H9 (cell line): Measurements from ENCODE around the gene BCAS1. TPM values are rescaled to one million over a fixed set of nuclear protein-coding genes. Genes with fewer than 3 reads are reported as not detected.

Experiments
- DNase-seq: peaks from one replicate; pipeline ENCODE4 v3.0.0-alpha.2; 2017
- H2AFZ ChIP-seq: one replicate; pipeline ENCODE4 v1.6.1; 2013; ENCODE audit warnings: mild to moderate bottlenecking, low read length, control low read depth, moderate library complexity
- H2AK5ac ChIP-seq: 2 replicates; pipeline ENCODE4 v1.6.1; 2013; ENCODE audit warnings: low read length, control low read depth, mixed read lengths; ENCODE audit not compliant: insufficient read length
- H2BK120ac ChIP-seq: one replicate; pipeline ENCODE4 v1.6.1; 2013; ENCODE audit warnings: low read depth, mild to moderate bottlenecking, low read length, control low read depth, inconsistent platforms; ENCODE audit not compliant: poor library complexity, severe bottlenecking
- H2BK12ac ChIP-seq: 2 replicates; pipeline ENCODE4 v1.6.1; 2013; ENCODE audit warnings: low read length, control low read depth, mixed read lengths, low read depth; ENCODE audit not compliant: insufficient read length
- H2BK15ac ChIP-seq: 2 replicates; pipeline ENCODE4 v1.6.1; 2013; ENCODE audit warnings: low read depth, low read length, control low read depth
- H2BK20ac ChIP-seq: one replicate; pipeline ENCODE4 v1.6.1; 2013; ENCODE audit warnings: low read depth, mild to moderate bottlenecking, low read length, control low read depth, inconsistent platforms; ENCODE audit not compliant: poor library complexity, severe bottlenecking
- H2BK5ac ChIP-seq: 2 replicates; pipeline ENCODE4 v1.6.1; 2013; ENCODE audit warnings: low read length, control low read depth, mixed read lengths; ENCODE audit not compliant: insufficient read length
- H3K14ac ChIP-seq: 2 replicates; pipeline ENCODE4 v1.6.1; 2013; ENCODE audit warnings: low read length, control low read depth; ENCODE audit not compliant: insufficient read depth
- H3K18ac ChIP-seq: 2 replicates; pipeline ENCODE4 v1.6.1; 2013; ENCODE audit warnings: low read depth, mild to moderate bottlenecking, mixed read lengths, low read length, control low read depth; ENCODE audit not compliant: insufficient read length
- H3K23ac ChIP-seq: 2 replicates; pipeline ENCODE4 v1.6.1; 2013; ENCODE audit warnings: low read length, control low read depth, mixed read lengths, low read depth; ENCODE audit not compliant: insufficient read length
- H3K23me2 ChIP-seq: 2 replicates; pipeline ENCODE4 v1.6.1; 2013; ENCODE audit warnings: low read depth, mild to moderate bottlenecking, mixed read lengths, low read length, control low read depth; ENCODE audit not compliant: insufficient read length, poor library complexity, severe bottlenecking
- H3K27ac ChIP-seq: 2 replicates; pipeline ENCODE4 v1.5.1; 2013; ENCODE audit warnings: low read length, control low read depth, mixed read lengths, low read depth; ENCODE audit not compliant: insufficient read length
- H3K27me3 ChIP-seq: 2 replicates; pipeline ENCODE4 v1.6.1; 2013; ENCODE audit warnings: low read length, control low read depth, inconsistent platforms; ENCODE audit not compliant: insufficient read depth
- H3K4ac ChIP-seq: 2 replicates; pipeline ENCODE4 v1.6.1; 2013; ENCODE audit warnings: low read depth, mild to moderate bottlenecking, control low read depth, inconsistent platforms, low read length, moderate library complexity
- H3K4me1 ChIP-seq: 2 replicates; pipeline ENCODE4 v1.6.1; 2013; ENCODE audit warnings: low read length, control low read depth, inconsistent platforms; ENCODE audit not compliant: insufficient read depth
- H3K4me2 ChIP-seq: 2 replicates; pipeline ENCODE4 v1.6.1; 2013; ENCODE audit warnings: low read length, control low read depth, mixed read lengths; ENCODE audit not compliant: insufficient read length, insufficient read depth
- H3K56ac ChIP-seq: 2 replicates; pipeline ENCODE4 v1.6.1; 2013; ENCODE audit warnings: low read depth, mild to moderate bottlenecking, mixed read lengths, low read length, control low read depth; ENCODE audit not compliant: insufficient read length
- H3K79me1 ChIP-seq: 2 replicates; pipeline ENCODE4 v1.6.1; 2013; ENCODE audit warnings: low read depth, mild to moderate bottlenecking, moderate library complexity, low read length, control low read depth, inconsistent platforms; ENCODE audit not compliant: insufficient read depth, poor library complexity, severe bottlenecking
- H3K79me2 ChIP-seq: 2 replicates; pipeline ENCODE4 v1.6.1; 2013; ENCODE audit warnings: low read length, control low read depth, inconsistent platforms; ENCODE audit not compliant: insufficient read depth
- H3K9ac ChIP-seq: 2 replicates; pipeline ENCODE4 v1.6.1; 2013; ENCODE audit warnings: low read length, control low read depth, mixed read lengths; ENCODE audit not compliant: insufficient read length; ENCODE audit errors: extremely low read depth
- H3K9me3 ChIP-seq: one replicate; pipeline ENCODE4 v1.6.1; 2013; ENCODE audit warnings: low read depth, low read length, inconsistent platforms; ENCODE audit not compliant: control insufficient read depth
- H3T11ph ChIP-seq: one replicate; pipeline ENCODE4 v1.6.1; 2013; ENCODE audit warnings: mild to moderate bottlenecking, low read length, control low read depth, inconsistent platforms
- H4K20me1 ChIP-seq: one replicate; pipeline ENCODE4 v1.6.1; 2013; ENCODE audit not compliant: control insufficient read depth, insufficient read length, insufficient read depth
- H4K5ac ChIP-seq: 2 replicates; pipeline ENCODE4 v1.6.1; 2013; ENCODE audit warnings: low read depth, mild to moderate bottlenecking, mixed read lengths, low read length, control low read depth; ENCODE audit not compliant: insufficient read length
- H4K8ac ChIP-seq: replicated peaks from 2 replicates; pipeline ENCODE4 v1.6.1; 2013; ENCODE audit warnings: low read length, control low read depth, mixed read lengths, low read depth; ENCODE audit not compliant: insufficient read length
- H4K91ac ChIP-seq: 2 replicates; pipeline ENCODE4 v1.6.1; 2013; ENCODE audit warnings: low read depth, mild to moderate bottlenecking, moderate library complexity, mixed read lengths, low read length, control low read depth; ENCODE audit not compliant: insufficient read length
- H3K27ac Mint-ChIP-seq, 3 experiments: 2 replicates in 2 of 3; 3 replicates in 1 of 3; pipeline ENCODE4 v1.8.0; 2020 to 2021; ENCODE audit warnings: mixed read lengths in 3 of 3, mild to moderate bottlenecking in 1 of 3, moderate library complexity in 1 of 3
- H3K27me3 Mint-ChIP-seq: 2 replicates; pipeline ENCODE4 v1.8.0; 2021; ENCODE audit warnings: low read depth, mild to moderate bottlenecking, moderate library complexity, mixed read lengths
- H3K36me3 Mint-ChIP-seq, 3 experiments: 2 replicates in 2 of 3; 3 replicates in 1 of 3; pipeline ENCODE4 v1.8.0; 2020 to 2021; ENCODE audit warnings: low read depth in 3 of 3, mixed read lengths in 3 of 3; ENCODE audit not compliant: insufficient read depth in 1 of 3
- H3K4me1 Mint-ChIP-seq, 2 experiments: 2 replicates each; pipeline ENCODE4 v1.8.0; 2020; ENCODE audit warnings: mixed read lengths in 2 of 2
- H3K4me3 Mint-ChIP-seq, 2 experiments: 2 replicates in 1 of 2; 3 replicates in 1 of 2; pipeline ENCODE4 v1.8.0; 2020 to 2021; ENCODE audit warnings: mild to moderate bottlenecking in 2 of 2, mixed read lengths in 2 of 2, moderate library complexity in 1 of 2
- H3K9me3 Mint-ChIP-seq, 2 experiments: 2 replicates in 1 of 2; 3 replicates in 1 of 2; pipeline ENCODE4 v1.8.0; 2020; ENCODE audit warnings: mild to moderate bottlenecking in 2 of 2, mixed read lengths in 2 of 2, moderate library complexity in 1 of 2
- total RNA-seq: library from RNA; stranded (reverse); gene quantifications from 2 replicates; pipeline ENCODE4 v1.2.1, GENCODE V29; 2021
- TF ChIP-seq, protein P1 (sequence below): fragments of 200-600 bp; sonication (generic); conservative IDR thresholded peaks from 3 replicates; pipeline ENCODE4 v1.8.0; 2021; ENCODE audit warnings: antibody characterized with exemption, mild to moderate bottlenecking

The BCAS1 gene
- total RNA-seq, 1 experiment from 2014 or later: 0.15 TPM

DNA sequence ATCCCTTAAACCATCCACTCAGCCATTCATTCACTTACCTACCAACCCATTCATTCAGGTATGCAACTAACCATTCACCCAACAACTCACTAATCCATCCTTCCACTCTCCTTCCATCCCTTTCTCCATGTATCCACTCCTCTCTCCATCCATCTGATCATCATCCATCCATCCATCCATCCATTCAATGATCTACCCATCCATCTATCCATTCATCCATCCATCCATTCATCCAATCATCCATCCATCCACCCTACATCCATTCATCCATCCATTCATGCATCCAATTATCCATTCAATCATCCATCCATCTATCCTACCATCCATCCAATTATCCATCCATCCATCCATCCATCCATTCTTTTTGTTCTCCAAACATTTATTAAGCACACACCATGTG is 13.8 kb upstream of the BCAS1 start:
- Histone ChIP-seq H3K9ac (no peak overlapping the region), H3K4ac (no peak overlapping the region), H3K56ac (no peak overlapping the region), H3K4me1 (no peaks in the 10 kb centered on the region), H4K8ac (no peak overlapping the region), H3K18ac (no peak overlapping the region), H3K27ac (no peak overlapping the region), H2BK20ac (no peak overlapping the region), H3K79me2 (no peaks in the 10 kb centered on the region), H2BK15ac (no peak overlapping the region), H3T11ph (no peak overlapping the region), H2AK5ac (no peak overlapping the region), H3K79me1 (no peaks in the 10 kb centered on the region), H2AFZ (no peak overlapping the region), H3K27me3 (no peaks in the 10 kb centered on the region), H3K14ac (no peak overlapping the region), H3K23me2 (no peaks in the 10 kb centered on the region), H3K9me3 (no peaks in the 10 kb centered on the region), H4K91ac (no peak overlapping the region), H2BK120ac (no peak overlapping the region), H4K5ac (no peak overlapping the region), H2BK12ac (no peak overlapping the region), H4K20me1 (no peaks in the 10 kb centered on the region), H3K4me2 (no peak overlapping the region), H3K23ac (no peak overlapping the region), H2BK5ac (no peak overlapping the region)
- H3K4me3 Mint-ChIP-seq: no peak overlapping the region
- no peak for DNase-seq
- no peaks in the 10 kb centered on the region for H3K27me3 Mint-ChIP-seq
- no peaks in the 10 kb centered on the region for H3K4me1 Mint-ChIP-seq
- TF ChIP-seq, protein P1, sequence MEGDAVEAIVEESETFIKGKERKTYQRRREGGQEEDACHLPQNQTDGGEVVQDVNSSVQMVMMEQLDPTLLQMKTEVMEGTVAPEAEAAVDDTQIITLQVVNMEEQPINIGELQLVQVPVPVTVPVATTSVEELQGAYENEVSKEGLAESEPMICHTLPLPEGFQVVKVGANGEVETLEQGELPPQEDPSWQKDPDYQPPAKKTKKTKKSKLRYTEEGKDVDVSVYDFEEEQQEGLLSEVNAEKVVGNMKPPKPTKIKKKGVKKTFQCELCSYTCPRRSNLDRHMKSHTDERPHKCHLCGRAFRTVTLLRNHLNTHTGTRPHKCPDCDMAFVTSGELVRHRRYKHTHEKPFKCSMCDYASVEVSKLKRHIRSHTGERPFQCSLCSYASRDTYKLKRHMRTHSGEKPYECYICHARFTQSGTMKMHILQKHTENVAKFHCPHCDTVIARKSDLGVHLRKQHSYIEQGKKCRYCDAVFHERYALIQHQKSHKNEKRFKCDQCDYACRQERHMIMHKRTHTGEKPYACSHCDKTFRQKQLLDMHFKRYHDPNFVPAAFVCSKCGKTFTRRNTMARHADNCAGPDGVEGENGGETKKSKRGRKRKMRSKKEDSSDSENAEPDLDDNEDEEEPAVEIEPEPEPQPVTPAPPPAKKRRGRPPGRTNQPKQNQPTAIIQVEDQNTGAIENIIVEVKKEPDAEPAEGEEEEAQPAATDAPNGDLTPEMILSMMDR: no peak
- no peaks in the 10 kb centered on the region for H3K36me3 Mint-ChIP-seq
- H3K27ac Mint-ChIP-seq: no peak overlapping the region
- H3K9me3 Mint-ChIP-seq: no peaks in the 10 kb centered on the region
